Ovary (tissue), 9 donors: Measurements from ENCODE around the gene TRAF5. TPM values are rescaled to one million over a fixed set of nuclear protein-coding genes. Genes with fewer than 3 reads are reported as not detected.
"Not testable (repeated sequence)": the region's sequence is repeated elsewhere in the genome, so short reads cannot be mapped to it uniquely, and the experiment has no call there.

Source experiments
- DNase-seq, 5 donors: peaks; one replicate each; pipeline ENCODE4 v3.0.0-alpha.2; 2019 to 2020
- H3K27ac ChIP-seq, 2 donors: fragments of 200-600 bp; one replicate each; pipeline versions ENCODE4 v1.5.1 to v1.8.0; 2019 to 2022
- H3K27me3 ChIP-seq: fragments of 200-600 bp; one replicate; pipeline ENCODE4 v1.8.0; 2022
- H3K36me3 ChIP-seq: fragments of 200-600 bp; sonication (generic); one replicate; pipeline ENCODE4 v1.5.1; 2019
- H3K4me1 ChIP-seq: one replicate; pipeline ENCODE4 v1.8.1; 2013; ENCODE audit warnings: mild to moderate bottlenecking, moderate library complexity; ENCODE audit not compliant: insufficient read depth
- H3K4me3 ChIP-seq: fragments of 200-600 bp; sonication (generic); one replicate; pipeline ENCODE4 v1.5.1; 2017
- H3K9me3 ChIP-seq, 2 donors: fragments of 200-600 bp in 1 of 2; sonication (generic) in 1 of 2; one replicate each; pipeline versions ENCODE4 v1.5.1 to v1.8.1; 2013 to 2019; ENCODE audit warnings: mild to moderate bottlenecking in 1 of 2, moderate library complexity in 1 of 2
- CTCF ChIP-seq, 3 donors: fragments of 450-650 bp in 2 of 3; fragments of 200-600 bp in 1 of 3; IDR thresholded peaks; one replicate each; pipeline versions ENCODE4 v1.5.1 to v1.8.0; 2016 to 2022; ENCODE audit warnings: antibody characterized with exemption in 3 of 3, mild to moderate bottlenecking in 1 of 3
- EP300 ChIP-seq: sonication (generic); formaldehyde crosslinking; IDR thresholded peaks from one replicate; pipeline ENCODE4 v1.6.1; 2017; ENCODE audit warnings: antibody characterized with exemption
- POLR2A ChIP-seq: fragments of 450-650 bp; IDR thresholded peaks from one replicate; pipeline ENCODE4 v1.6.1; 2017; ENCODE audit warnings: antibody characterized with exemption, mild to moderate bottlenecking, moderate library complexity
- WGBS, 3 donors: extraction: QIAGEN DNeasy Blood & Tissue Kit in 1 of 3; methylation state at CpG; one replicate each; pipeline versions ENCODE4 v1.1.5 to v1.1.7; 2013 to 2017; 5-methylcytosine and 5-hydroxymethylcytosine counted together
- intact Hi-C, 4 donors: fragments of 100-400 bp; cut with DNase I; formaldehyde crosslinking; loops; one replicate each; pipeline versions ENCODE4 v1.11.0 to v1.15.1; 2022 to 2023
- polyA plus RNA-seq, 2 donors: library from polyadenylated mRNA; stranded (reverse); fragments of 200-250 nt in 1 of 2; fragments of 350-450 nt in 1 of 2; fragmentation: Illumina TruSeq in 1 of 2; extraction: RNeasy Lipid Tissue Mini Kit (QIAGEN cat#74804) in 1 of 2; gene quantifications; one replicate each; pipeline ENCODE4 v1.2.3, GENCODE V29; 2013 to 2014
- total RNA-seq, 7 donors: library from RNA; depleted of rRNA in 2 of 7; stranded (reverse); fragments of >200 nt in 2 of 7; fragmentation: NEBNext Ultra II Directional in 3 of 7; extraction: Animal tissue kit (Norgen Biotek cat#: 25700) in 3 of 7; gene quantifications; one replicate each; pipeline versions ENCODE4 v1.1.0 to v1.2.4, GENCODE V29; 2016 to 2023
- donor health status: DM: no; HTN: no; CAD: no; lungs with moderate emphysema.
- donor health status: DM: no; HTN: no; CAD: no.
- donor health status: Bipolar disorder and iron deficiency.
- donor health status: DM: yes; HTN: yes; CAD: no.
- donor health status: DM: no; HTN: no; CAD: no.
- donor health status: DM: yes; HTN: yes; CAD: no.

Gene TRAF5
- total and polyA plus RNA-seq, 9 donors: 6.1 to 23.2 (median 13.6) TPM

DNA sequence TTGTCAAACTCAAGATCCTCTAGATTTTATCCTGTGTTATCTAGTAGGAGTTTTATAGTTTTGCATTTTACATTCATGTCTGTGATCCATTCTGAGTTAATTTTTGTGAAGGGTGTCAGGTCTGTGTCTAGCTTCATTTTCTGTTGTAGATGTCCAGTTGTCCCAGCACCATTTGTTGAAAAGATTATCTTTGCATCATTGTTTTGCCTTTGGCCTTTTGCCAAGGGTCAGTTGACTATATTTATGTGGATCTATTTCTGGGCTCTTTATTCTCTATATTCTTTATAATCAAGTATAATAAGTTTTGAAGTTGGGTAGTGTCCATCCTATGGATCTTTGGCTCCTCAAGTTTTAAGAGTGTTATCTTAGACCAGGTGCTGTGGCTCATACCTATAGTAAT is 21.9 kb downstream of the TRAF5 start:
- no peaks in the 10 kb centered on the region for H3K36me3 ChIP-seq
- H3K27ac ChIP-seq: no peak overlapping the region
- no peak for DNase-seq
- H3K27me3 ChIP-seq: no peaks in the 10 kb centered on the region
- no peaks in the 10 kb centered on the region for H3K9me3 ChIP-seq
- no peak for TF ChIP-seq EP300
- TF ChIP-seq CTCF (IDR thresholded peaks at IDR 0.05): no peak
- no peak for TF ChIP-seq POLR2A
- intact Hi-C loops: no loop called here
- no peak overlapping the region for H3K4me3 ChIP-seq
- H3K4me1 ChIP-seq: no peaks in the 10 kb centered on the region

- H3K27ac ChIP-seq: no peak overlapping the region
- no peaks in the 10 kb centered on the region for H3K9me3 ChIP-seq
- intact Hi-C loops: no loop called here
- no peaks in the 10 kb centered on the region for H3K36me3 ChIP-seq
- WGBS, 3 donors: 91 to 98% (median 95%) methylated on average over 2 of the region's 2 CpGs
- no peak overlapping the region for H3K4me3 ChIP-seq
- no peak for DNase-seq
- H3K27me3 ChIP-seq: no peaks in the 10 kb centered on the region
- TF ChIP-seq EP300 (no peak), CTCF (IDR thresholded peaks at IDR 0.05) (no peak), POLR2A (no peak)
- H3K4me1 ChIP-seq: peaks cover 1% of the 10 kb centered on the region
Observed at GRCh38 chr1:211349741-211350140, 23.1 kb downstream of the TRAF5 start.

GRCh38 chr1:211352055-211352454 is 25.4 kb downstream of the TRAF5 start:
- H3K36me3 ChIP-seq, intact Hi-C loops, H3K9me3 ChIP-seq, DNase-seq, H3K27me3 ChIP-seq, H3K4me3 ChIP-seq, H3K4me1 ChIP-seq, H3K27ac ChIP-seq: not testable (repeated sequence)
- WGBS, 3 donors: 94 to 100% (median 96%) methylated on average over 3 of the region's 3 CpGs

DNA sequence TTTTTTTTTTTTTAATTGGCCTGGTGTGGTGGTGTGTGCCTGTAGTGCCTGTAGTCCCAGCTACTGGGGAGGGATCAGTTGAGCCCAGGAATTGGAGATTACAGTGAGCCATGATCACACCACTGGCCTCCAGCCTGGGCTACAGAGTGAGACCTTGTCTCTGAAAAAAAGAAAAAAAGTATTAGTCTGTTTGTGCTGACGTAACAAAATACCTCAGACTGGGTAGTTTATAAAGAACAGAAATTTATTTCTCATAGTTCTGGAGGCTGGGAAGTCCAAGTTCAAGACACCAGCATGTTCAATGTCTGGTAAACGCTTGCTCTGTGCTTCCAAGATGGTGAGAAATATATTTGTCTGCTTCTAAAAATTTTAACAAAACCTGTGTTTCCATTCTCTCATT is 25.8 kb downstream of the TRAF5 start:
- DNase-seq: no peak
- no peak overlapping the region for H3K27ac ChIP-seq
- no peak overlapping the region for H3K4me3 ChIP-seq
- TF ChIP-seq EP300 (no peak), POLR2A (no peak), CTCF (IDR thresholded peaks at IDR 0.05) (no peak)
- H3K27me3 ChIP-seq: no peaks in the 10 kb centered on the region
- no peaks in the 10 kb centered on the region for H3K36me3 ChIP-seq
- intact Hi-C loops: no loop called here
- WGBS, 3 donors: 96 to 99% (median 99%) methylated on average over 2 of the region's 2 CpGs
- peaks cover 1% of the 10 kb centered on the region for H3K4me1 ChIP-seq
- H3K9me3 ChIP-seq: no peaks in the 10 kb centered on the region

- no peaks in the 10 kb centered on the region for H3K27me3 ChIP-seq
- intact Hi-C loops: no loop called here
- no peaks in the 10 kb centered on the region for H3K9me3 ChIP-seq
- peaks cover 1% of the 10 kb centered on the region for H3K4me1 ChIP-seq
- DNase-seq: no peak
- H3K36me3 ChIP-seq: no peaks in the 10 kb centered on the region
- H3K27ac ChIP-seq: no peak overlapping the region
- no peak for TF ChIP-seq POLR2A
- TF ChIP-seq CTCF (IDR thresholded peaks at IDR 0.05): peak in 1 of 3 donors; percentile 9
- no peak for TF ChIP-seq EP300
- no peak overlapping the region for H3K4me3 ChIP-seq
- WGBS, 3 donors: 87 to 93% (median 91%) methylated on average over 8 of the region's 8 CpGs
Observed at GRCh38 chr1:211352985-211353515, 26.4 kb downstream of the TRAF5 start.
